ENCODE data around the gene HACD1. TPM values are rescaled to one million over a fixed set of nuclear protein-coding genes. Genes with fewer than 3 reads are reported as not detected.

The HACD1 gene
- total RNA-seq, 2 experiments from 2014 or later: 0.40 to 1.1 TPM

Other genes starting within 250 kb of the HACD1 start
- not detected for gene ST8SIA6, start 162.8 kb downstream of the HACD1 start, total RNA-seq
- 10 to 100 TPM; 20.8 to 21.9 TPM for gene STAM, start 26.8 kb upstream of the HACD1 start, total RNA-seq
- gene TMEM236, start 134.8 kb upstream of the HACD1 start, total RNA-seq: under 1 TPM in 1 of 2 experiments, not detected in 1; 0.13 TPM
- gene MRC1, start 192.0 kb upstream of the HACD1 start, total RNA-seq: not detected